ENCODE data around the gene LRBA. TPM values are rescaled to one million over a fixed set of nuclear protein-coding genes. Genes with fewer than 3 reads are reported as not detected.

LRBA gene
- total and polyA plus RNA-seq, 2 donors (not counting 3 experiments of a cell fraction or from before 2014, with no cell fraction given): 18.0 to 35.1 TPM

DNA sequence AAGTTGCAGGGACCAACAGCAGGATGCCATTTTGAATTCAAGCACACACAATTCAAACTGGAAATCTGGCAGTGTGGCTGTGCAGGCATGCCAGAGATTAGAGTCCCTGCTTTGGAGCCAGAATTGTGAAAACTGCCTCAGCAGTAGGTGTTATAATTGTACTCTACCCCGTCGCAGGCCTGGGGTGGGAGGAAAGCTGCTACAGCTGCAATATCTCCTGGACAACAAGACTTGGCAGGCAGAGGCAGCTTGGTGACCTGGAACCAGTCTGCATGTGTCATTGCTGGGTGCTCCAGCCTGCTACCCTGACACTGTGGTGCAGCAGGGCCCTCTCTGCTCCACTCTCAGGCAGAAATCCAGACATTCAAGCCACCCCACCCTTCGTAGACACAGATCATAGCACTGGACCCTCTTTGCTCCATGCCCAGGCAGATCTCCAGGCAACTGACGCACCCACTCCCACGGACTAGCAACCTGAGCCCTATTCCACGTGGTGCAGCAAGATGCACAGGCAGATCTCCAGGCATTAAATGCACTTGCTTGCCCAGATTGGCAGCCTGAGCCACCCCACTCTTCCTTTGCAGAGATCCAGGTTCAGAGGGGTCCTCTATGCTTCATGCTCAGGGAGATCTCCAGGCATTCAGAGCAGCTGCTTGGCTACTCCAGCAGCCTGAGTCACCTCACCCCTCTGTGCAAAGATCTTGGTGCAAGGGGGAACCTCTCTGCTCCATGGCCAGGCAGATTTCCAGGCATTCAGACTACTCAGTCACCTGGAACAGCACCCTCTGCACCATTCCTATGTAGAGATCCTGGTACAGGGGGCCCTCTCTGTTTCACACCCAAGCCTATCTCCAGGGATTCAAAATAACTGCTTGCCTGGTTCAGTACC, 140.5 kb downstream of the LRBA start:
- Histone ChIP-seq H3K4me3 (replicated peaks in 1 of 3; ENCODE audit: insufficient read depth in 1 of 3, low read depth in 1 of 3, low read length in 3 of 3) (no peak overlapping the region), H3K27me3 (ENCODE audit: control insufficient read depth in 2 of 2, insufficient read depth in 2 of 2, low read length in 2 of 2) (no peaks in the 10 kb centered on the region), H3K79me2 (ENCODE audit: control insufficient read depth, insufficient read depth, low read length) (no peaks in the 10 kb centered on the region), H4K20me1 (replicated peaks; ENCODE audit: control insufficient read depth, extremely low read depth, insufficient read depth, low read length) (no peaks in the 10 kb centered on the region), H3K4me1 (ENCODE audit: control insufficient read depth, extremely low read depth, insufficient read depth, low read length) (no peaks in the 10 kb centered on the region), H3K4me2 (ENCODE audit: insufficient read depth, low read length) (no peak overlapping the region), H3K27ac (ENCODE audit: insufficient read depth, low read depth, low read length) (no peak overlapping the region), H3K9me1 (replicated peaks; ENCODE audit: control insufficient read depth, extremely low read depth, insufficient read depth, low read length) (no peaks in the 10 kb centered on the region), H3K9ac (replicated peaks; ENCODE audit: extremely low read depth, insufficient read depth, low read length) (no peak overlapping the region), H2AFZ (ENCODE audit: low read depth, low read length) (no peak overlapping the region), H3K9me3 (replicated peaks; ENCODE audit: control insufficient read depth, insufficient read depth, low read length) (no peaks in the 10 kb centered on the region), H3K36me3 (ENCODE audit: control insufficient read depth in 2 of 2, extremely low read depth in 1 of 2, insufficient read depth in 2 of 2, low read length in 2 of 2) (no peaks in the 10 kb centered on the region)
- dilution Hi-C loops (cut with MboI; ENCODE audit: extremely low pct_ligation_motif_present, low sequenced_read_pairs) (no loop called here), intact Hi-C loops (cut with micrococcal nuclease) (no loop called here)
- TF ChIP-seq EZH2 (IDR thresholded peaks at IDR 0.05; ENCODE audit: borderline replicate concordance, low read depth, low read length, severe bottlenecking) (no peak), POLR2A (IDR thresholded peaks at IDR 0.05; ENCODE audit: low read depth, low read length) (no peak), FOS (IDR thresholded peaks at IDR 0.05; ENCODE audit: borderline replicate concordance, insufficient read depth, low read length) (no peak), JUN (IDR thresholded peaks at IDR 0.05; ENCODE audit: borderline replicate concordance, insufficient read depth, insufficient read length, low read depth) (no peak), POLR2AphosphoS5 (IDR thresholded peaks at IDR 0.05; ENCODE audit: insufficient read depth, low read depth, low read length) (no peak), MYC (IDR thresholded peaks at IDR 0.05; ENCODE audit: low read depth, low read length) (no peak), GATA2 (IDR thresholded peaks at IDR 0.05; ENCODE audit: insufficient read depth, insufficient read length, low read depth, low read length) (no peak)
- TF ChIP-seq, protein P1, sequence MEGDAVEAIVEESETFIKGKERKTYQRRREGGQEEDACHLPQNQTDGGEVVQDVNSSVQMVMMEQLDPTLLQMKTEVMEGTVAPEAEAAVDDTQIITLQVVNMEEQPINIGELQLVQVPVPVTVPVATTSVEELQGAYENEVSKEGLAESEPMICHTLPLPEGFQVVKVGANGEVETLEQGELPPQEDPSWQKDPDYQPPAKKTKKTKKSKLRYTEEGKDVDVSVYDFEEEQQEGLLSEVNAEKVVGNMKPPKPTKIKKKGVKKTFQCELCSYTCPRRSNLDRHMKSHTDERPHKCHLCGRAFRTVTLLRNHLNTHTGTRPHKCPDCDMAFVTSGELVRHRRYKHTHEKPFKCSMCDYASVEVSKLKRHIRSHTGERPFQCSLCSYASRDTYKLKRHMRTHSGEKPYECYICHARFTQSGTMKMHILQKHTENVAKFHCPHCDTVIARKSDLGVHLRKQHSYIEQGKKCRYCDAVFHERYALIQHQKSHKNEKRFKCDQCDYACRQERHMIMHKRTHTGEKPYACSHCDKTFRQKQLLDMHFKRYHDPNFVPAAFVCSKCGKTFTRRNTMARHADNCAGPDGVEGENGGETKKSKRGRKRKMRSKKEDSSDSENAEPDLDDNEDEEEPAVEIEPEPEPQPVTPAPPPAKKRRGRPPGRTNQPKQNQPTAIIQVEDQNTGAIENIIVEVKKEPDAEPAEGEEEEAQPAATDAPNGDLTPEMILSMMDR (IDR thresholded peaks at IDR 0.05; ENCODE audit: extremely low read depth in 1 of 2, insufficient read depth in 1 of 2, low read depth in 1 of 2, low read length in 2 of 2): no peak
- TF ChIP-seq, protein P2, sequence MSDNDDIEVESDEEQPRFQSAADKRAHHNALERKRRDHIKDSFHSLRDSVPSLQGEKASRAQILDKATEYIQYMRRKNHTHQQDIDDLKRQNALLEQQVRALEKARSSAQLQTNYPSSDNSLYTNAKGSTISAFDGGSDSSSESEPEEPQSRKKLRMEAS (IDR thresholded peaks at IDR 0.05; ENCODE audit: insufficient read depth, insufficient read length): no peak
- no TSS peak for BruUV-seq (replicated peaks)
- ChIA-PET CTCF (interaction anchor here (0.8 kb wide), 1 partner anchor 7 kb away, joined by 4 read pairs; no protein-coding TSS in a partner anchor), POLR2A (no interaction called here)
- DNase-seq (ENCODE audit: low read depth, low spot score) (no peak), FAIRE-seq (no peak)
